Stimulated activated CD8-positive, alpha-beta memory T cell treated with anti-CD3 and anti-CD28 coated beads, Interleukin-4, amount 100 ng/mL, for 4 hours (primary cell): Measurements from ENCODE around the gene ITGAE.
"Not testable (repeated sequence)": the region's sequence is repeated elsewhere in the genome, so short reads cannot be mapped to it uniquely, and the experiment has no call there.

Experiments used
- DNase-seq, 2 donors: peaks; one replicate each; pipeline ENCODE4 v3.0.0-alpha.2; 2020; ENCODE audit warnings: low read depth in 2 of 2, low spot score in 1 of 2

Gene ITGAE, protein sequence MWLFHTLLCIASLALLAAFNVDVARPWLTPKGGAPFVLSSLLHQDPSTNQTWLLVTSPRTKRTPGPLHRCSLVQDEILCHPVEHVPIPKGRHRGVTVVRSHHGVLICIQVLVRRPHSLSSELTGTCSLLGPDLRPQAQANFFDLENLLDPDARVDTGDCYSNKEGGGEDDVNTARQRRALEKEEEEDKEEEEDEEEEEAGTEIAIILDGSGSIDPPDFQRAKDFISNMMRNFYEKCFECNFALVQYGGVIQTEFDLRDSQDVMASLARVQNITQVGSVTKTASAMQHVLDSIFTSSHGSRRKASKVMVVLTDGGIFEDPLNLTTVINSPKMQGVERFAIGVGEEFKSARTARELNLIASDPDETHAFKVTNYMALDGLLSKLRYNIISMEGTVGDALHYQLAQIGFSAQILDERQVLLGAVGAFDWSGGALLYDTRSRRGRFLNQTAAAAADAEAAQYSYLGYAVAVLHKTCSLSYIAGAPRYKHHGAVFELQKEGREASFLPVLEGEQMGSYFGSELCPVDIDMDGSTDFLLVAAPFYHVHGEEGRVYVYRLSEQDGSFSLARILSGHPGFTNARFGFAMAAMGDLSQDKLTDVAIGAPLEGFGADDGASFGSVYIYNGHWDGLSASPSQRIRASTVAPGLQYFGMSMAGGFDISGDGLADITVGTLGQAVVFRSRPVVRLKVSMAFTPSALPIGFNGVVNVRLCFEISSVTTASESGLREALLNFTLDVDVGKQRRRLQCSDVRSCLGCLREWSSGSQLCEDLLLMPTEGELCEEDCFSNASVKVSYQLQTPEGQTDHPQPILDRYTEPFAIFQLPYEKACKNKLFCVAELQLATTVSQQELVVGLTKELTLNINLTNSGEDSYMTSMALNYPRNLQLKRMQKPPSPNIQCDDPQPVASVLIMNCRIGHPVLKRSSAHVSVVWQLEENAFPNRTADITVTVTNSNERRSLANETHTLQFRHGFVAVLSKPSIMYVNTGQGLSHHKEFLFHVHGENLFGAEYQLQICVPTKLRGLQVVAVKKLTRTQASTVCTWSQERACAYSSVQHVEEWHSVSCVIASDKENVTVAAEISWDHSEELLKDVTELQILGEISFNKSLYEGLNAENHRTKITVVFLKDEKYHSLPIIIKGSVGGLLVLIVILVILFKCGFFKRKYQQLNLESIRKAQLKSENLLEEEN

DNA sequence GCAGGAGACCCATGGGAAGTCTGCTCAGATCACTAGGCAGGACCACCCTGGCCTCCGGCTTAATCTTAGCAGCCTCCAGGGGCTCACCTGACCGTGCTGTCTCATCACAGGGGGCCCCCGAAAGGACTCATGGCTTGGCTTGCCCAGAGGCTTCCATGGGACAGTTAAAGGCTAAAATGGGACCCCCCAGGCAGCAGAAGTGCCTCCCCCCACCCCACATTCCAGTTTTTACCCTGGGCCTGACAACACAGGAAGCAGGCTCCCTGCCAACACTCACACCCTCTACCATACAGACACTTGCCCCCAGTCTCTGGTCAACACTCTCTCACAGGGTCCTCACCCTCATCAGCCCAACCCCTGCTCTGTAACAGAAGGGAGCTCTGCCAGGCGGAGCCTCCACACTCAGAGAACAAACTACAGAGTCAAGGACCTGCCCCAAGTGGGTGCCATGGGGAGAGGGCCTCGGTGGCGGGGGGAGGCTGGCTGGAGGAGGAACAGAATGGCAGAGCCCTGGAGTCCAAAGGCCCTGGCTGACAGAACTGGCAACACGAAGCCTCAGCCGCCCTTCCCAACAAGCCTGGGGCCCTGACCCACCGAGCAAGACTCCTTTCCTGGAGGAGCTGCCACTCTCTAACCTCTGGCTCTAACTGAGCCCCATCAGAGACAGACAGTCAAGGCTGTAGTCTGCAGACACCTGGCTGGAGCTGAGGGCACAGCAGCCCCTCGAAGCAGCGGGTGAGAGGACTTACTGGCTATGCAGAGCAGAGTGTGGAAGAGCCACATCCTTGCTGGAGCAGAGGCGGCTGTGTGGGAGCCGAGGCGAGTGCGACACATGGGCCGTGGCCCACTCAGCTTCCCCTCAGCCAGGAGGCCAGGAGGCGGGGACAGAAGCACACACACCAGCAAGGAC is at the start of gene ITGAE:
TSS of gene ITGAE (minus strand) at position 827 of the 910 bp plus-strand sequence. CDS start at position 783, 44 bp downstream.
- no peak for DNase-seq

DNA sequence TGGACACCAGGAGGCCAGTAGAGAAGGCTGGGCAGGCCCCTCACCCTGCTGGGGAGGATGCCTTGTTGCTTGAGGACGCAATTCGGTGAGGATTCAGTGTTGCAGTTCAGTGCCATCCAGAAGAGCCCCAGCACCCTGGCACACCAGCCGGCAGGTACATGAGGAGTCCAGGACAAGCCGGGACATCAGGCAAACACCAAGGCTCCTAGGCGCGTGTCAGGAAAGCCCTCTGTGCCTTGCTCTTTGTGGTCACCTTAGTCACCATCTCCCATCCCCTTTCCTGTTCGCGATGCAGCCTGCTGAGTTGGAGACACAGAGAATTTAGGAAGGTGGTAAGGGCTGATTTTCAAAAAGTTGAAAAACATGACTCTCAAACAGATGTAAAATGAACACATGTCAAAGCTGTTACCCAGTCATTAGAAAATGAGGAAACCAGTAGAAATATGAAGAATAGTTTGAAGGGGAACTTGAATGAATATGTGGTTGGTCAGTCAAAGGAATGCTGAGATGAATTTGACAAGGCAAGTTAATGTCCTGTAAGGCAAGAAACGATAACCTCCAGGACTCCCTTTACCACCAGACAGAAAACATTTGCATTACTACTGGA is 47.3 kb upstream of the ITGAE start:
- DNase-seq: no peak

DNA sequence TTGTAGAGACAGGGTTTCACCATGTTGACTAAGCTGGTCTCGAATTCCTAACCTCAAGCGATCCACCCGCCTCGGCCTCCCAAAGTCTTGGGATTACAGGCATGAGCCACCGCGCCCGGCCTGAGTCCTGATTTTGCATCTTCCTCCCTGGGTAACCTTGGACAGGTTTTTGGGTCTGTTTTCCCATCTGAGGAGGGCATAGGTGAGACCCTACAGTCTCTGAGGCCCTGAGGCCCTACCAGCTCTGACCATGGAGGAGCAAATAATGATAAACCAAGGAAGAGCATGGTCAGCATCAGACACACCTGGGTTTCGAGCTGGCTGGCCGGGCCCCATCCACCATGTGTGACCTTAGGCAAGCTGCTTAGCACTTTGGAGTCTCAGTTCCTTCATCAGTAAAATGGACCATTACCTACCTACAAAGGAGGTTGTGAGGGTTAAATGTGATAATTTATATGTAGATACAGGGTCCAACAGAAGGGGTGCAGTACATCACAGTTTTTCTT is 46.2 kb upstream of the ITGAE start:
- DNase-seq: no peak

DNA sequence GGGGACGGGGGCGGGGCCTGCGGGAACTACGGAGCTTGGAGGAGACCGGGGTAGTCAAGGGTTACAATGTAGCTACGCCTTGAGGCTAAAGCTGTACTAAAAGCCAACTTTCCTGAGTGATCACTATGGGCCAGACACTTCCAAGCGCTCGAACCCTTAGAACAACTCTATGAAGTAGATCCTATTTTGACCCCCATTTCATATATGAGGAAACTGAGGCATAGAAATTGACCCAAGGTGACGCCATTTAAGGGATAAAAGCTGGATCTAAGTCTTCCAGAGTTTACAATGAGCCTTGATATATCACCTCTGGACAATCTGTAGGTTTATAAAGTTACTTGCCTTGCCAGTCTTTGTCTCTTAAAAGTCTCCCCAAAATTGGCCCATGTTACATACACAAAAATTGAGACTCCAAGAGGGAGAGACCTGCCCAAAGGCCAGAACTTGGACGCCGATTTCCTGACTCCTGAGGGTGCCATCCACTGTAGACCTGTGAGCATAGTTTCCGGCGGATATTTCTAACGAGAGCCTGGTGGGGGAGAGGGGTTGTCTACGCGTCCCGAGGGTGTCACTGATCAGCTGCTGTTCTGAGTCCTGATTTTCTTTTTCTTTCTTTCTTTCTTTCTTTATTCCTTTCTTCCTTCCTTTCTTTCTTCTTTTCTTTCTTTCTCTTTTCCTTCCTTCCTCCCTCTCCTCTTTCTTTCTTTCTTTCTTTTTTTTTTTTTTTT is 45.6 kb upstream of the ITGAE start:
- DNase-seq: no peak

DNA sequence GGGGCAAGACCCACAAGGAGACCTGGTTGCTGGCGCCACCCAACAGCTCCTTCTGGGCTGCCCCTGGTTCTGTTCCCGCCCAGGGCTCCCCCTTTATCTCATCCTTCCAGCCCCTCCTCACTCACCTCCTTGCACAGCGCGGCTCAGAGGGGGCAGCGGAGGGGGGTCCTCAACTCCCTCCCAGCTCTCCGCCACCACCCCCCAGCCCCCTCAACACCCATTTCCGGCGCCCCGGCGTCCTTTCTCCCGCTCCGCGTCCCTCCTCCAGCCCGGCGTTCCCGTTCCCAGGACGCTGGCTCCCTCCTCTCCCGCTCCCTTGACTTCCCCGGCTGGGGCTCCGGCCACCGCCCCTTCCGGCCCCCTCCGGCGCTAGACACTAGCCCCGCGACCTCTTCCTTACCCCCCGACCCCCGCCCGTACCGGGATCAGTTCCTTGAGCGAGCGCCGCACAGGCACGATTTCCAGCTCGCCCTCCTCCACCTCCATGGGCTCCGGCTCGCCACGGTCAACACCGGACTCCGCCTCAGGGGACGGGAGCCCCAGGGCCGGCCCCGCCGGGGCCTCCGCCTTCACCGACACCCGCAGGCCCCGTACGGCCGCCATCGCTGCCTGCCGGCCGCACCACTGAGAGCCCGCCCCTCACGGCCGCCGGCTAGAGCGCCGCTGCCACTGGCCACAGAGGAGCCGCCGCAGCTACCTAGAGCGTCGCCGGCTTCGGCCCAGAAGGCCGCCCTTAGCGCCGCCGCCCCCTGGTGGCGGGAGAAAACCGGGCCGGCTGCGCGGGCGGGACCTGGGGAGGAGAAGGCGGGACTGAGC is 44.8 kb upstream of the ITGAE start, which contains the start of gene NCBP3:
TSS of gene NCBP3 (minus strand) at position 626 of the 816 bp plus-strand sequence. CDS start at position 603, 23 bp downstream.
- DNase-seq: peak; percentile 73 to 77

DNA sequence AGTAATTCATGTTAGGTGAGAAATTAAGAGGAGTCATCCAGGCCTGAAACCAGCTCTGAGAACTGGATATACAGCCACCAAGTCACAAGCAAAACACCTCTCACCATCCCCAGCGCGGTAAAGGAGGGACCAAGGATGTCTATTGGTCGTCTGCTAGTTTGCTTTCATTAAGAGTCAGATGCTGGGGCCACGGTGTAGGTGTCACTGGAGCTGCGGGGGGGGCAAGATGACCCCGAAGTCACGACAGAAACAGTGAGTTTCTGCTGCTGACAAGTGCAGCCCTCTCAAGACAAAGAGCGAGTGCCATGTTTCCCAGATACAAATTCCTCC is 44.3 kb upstream of the ITGAE start:
- DNase-seq: no peak

DNA sequence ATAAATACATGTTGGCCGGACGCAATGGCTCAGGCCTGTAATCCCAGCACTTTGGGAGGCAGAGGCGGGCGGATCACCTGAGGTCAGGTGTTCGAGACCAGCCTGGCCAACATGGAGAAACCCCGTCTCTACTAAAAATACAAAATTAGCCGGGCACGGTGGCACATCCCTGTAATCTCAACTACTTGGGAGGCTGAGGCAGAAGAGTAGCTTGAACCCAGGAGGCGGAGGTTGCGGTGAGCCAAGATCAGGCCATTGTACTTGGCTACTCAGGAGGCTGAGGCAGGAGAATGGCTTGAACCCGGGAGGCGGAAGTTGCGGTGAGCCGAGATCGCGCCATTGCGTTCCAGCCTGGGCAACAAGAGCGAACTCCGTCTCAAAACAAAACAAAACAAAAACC is 43.6 kb upstream of the ITGAE start:
- DNase-seq: not testable (repeated sequence)

DNA sequence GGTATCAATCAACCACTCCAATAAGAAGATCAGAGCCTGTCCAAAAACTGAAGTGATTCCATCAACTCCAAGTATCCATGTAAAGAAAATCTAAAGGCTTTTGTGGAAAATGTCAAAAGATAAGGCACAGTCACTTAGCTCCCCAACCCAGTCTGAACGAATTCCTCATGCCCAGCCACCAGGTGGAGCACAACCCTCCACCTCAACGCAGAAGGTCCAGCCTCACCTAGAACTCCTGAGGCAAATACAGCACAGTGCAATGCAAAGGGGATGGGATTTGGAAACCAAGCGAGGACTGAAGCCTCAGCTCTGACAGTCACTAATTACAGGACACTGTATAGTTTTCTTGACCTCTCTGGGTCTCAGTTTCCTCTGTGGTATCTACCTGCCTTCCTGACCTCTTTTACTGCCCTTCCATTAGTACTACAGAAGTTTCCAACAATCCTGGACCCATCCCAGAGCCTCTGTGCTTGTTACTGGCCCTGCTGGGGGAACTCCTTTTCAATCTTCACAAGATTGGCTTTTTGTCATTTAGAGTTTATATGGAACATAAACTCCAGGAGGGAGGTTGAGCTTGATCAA is 43.0 kb upstream of the ITGAE start:
- peak in 1 of 2 donors; percentile 11 for DNase-seq

DNA sequence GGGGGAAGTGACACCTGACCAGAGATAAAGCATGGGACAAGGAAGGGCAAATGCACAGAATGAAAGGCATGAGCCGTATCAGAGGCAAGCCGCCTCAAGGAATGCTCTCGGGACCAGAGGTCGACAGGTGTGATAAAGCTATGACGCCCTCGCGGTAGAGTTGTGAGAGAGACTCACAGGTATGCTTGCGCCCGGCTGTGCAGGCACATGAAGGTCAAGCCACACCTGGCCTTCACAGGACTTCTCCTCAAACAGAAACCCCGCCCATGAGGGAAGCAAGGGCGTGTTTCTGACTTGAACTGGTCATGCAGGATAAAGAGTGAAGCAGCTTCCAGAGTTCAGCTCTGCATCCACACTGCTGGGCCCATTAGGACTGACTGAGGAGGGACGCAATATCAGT is 37.2 kb upstream of the ITGAE start:
- DNase-seq: no peak

DNA sequence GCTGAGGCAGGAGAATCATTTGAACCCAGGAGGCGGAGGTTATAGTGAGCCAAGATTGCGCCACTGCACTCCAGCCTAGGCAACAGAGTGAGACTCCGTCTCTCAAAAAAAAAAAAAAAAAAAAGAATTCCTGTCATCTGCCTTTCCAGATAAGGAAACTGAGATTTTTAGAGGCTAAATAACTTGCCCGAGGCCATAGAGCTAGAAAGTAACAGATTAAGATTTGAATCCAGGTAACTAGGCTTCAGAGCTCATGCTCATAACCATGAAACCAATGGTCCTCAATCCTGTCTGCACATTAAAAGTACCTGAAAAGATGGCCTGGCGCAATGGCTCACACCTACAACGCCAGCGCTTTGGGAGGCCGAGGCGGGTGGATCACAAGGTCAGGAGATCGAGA is 35.6 kb upstream of the ITGAE start:
- DNase-seq: no peak

DNA sequence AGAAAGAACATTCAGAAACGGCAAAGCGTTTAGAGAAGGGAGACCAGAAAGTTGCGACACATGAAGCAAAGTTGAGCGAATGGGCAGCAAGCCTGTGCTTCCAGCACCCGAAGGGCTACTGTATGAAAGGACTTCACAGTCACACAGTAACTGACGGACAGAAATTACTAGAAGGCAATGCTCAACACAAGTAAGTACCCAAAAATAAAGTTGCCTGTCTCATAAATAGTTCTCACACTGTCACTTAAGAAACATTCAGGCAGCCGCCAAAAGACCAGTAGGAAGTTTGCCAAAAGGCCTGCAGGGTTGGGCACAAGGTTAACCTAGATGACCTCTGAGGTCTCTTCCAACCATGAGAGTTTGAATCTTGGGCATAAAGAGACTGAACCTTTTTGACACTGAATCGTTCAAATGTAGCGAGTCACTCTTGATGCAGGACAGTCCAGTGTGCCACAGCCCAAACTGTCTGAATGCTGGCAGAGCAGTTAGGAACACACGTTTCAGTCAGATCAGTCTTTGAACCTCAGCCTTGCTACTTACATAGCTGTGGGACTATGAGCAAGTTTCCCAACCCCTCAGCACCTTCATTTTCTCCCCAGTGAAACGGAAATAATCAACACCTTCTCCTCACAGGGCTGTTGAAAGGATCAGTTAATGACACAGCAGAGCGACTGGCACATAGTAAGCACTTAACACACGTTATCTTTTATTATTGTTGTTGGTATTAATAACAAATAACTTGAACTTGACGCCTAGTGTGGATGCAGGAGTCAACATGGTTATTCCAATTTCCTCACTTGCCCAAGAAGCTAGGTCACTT is 34.6 kb upstream of the ITGAE start:
- no peak for DNase-seq

DNA sequence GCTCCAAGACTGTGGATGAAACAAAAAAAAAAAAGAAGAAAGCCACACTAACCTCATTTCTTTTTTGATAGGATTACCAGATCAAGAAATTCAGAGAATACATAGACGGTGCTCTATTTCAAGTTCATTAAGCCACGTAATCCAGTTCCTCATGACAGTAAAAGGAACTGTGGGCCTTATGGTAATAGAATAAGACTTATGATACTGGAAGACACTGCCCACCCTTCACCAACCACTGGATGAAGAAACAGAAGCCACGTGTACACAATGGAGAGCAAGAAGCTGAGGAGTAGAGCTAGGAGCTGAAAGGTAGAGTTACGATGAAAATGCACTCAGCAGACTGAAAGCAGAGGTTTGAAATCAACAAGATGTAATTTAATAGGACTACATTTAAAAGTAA is 33.8 kb upstream of the ITGAE start:
- DNase-seq: no peak

DNA sequence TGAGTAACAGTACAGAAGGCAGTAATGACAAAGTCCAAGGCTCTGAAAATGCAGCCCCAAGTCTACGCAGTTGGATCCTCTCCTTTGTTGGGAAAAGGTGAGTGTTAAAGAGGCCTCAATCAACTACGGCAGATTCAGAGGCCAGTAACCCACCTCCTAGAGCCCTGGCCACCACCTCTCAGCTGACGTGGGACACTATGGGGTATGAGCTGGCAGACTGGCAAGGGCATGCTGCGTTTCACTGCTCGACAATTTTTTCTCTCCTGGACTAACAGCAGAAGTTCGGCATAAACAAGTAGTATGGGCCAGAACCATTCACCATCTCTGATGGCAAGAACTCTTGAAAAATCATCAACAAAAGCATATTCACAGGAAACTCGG is 27.9 kb upstream of the ITGAE start:
- DNase-seq: no peak

DNA sequence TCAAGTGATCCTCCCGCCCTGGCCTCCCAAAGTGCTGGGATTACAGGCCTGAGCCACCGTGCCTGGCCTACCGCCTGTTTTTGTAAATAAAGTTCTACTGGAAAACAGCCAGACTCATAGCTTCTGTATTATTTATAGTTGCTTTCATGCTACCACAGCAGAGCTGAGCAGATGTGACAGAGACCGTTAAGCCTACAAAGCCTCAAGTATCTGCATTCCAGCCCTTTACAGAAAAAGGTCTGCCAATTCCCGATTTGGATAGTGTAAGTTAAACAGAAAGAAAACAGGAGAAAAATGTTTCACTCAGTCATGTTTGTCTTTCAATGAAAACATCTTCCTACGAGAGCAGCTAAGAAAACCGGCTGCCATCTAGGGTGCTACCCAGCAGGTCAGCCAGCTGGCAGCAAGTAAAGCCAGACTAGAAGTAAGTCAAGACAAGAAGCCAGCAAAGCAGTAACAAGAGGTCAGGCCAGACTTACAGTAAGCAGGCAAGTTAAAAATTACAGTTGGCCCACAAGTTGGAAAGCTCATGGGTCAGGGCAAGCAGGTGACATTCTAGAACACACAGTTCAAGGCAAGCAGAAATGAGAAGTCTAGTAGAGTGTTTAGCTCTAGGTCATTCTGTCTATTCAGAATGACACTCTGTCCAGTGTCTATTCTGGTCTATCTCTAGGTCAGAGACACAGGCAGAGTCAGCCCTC is 27.3 kb upstream of the ITGAE start:
- no peak for DNase-seq

DNA sequence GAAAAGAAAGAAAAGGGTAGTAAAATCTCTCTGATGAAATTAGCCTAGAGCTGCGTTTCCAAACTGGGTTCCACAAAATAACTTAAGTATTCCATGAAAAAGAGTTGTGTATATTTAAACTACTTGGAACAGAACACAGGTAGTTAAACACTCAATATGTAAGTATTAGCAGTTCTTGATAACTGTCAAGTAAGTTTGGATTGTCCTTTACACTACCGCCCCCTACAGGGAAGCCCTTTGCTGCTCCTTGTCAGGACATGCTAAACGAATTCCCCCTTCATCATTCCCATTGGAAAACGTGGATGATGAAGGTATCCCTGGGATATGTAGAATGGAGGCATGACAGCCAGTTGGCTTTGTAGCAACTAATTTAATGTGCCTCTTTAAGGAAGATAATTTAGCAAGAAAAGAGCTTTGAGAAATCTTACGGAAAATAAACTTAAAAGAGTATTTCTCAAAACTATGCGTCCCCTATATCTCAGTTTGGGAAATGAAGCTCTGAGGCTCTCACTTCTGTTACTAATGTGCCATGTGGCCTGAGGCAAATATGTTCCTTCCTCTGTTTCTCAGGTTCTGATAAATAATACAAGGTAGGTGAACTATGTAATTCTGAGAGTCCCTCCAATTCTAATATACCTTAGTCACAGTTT is 26.3 kb upstream of the ITGAE start:
- peak; percentile 41 to 61 for DNase-seq

DNA sequence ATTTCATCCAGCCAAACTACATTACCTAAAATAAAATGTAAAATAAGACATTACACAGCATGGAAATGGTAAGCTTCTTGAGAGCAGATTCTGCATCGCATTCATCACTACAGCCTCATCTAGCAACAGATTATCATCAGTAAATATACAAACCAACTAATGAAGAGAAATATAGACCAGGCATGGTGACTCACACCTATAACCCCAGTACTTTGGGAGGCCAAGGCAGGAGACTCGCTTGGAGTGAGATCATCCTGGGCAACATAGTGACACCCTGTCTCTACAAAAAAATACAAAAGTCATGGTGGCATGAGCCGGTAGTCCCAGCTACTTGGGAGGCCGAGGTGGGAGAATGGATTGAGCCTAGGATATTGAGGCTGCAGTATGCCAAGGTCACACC is 25.2 kb upstream of the ITGAE start:
- no peak for DNase-seq
